GM21576 (cell line): ENCODE measurements around the gene KCNK16.
"Not testable (repeated sequence)": the region's sequence is repeated elsewhere in the genome, so short reads cannot be mapped to it uniquely, and the experiment has no call there.

Experiments
- ATAC-seq: cut with Tn5 transposase; IDR thresholded peaks from one replicate; pipeline ENCODE4 v1.9.1; 2021; ENCODE audit warnings: mild to moderate bottlenecking, moderate library complexity; ENCODE audit not compliant: unreplicated experiment

Gene KCNK16

DNA sequence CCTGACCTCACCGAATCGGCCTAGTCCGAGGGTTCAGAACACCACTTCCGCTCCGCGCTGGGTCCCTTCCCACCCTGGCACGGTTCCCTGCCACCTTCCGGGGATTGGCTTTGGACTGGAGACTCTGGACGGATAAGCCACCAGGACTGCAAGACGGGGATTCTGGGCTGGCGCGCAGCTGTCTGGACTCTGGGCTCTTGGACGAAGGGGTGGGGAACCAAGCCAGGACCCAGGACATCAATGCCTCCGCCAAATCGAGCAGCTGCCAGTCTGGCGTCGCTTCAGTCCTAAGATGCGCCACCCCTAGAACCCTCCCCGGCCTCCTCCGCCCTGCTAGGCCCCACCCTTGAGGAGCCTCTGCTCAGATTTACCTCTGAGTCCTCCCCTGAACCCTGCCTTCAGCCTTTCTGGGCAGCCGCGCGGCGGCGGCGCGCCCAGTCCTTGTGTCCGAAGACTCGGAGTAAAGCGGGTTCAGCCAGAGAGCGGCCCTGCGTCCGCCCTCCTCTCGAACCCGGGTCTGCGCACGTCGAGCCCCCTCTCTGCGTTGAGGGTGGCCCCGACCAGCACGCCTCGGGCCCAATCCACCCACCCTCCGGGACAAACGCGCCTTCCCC is 9.5 kb downstream of the KCNK16 start:
- ATAC-seq: no peak

DNA sequence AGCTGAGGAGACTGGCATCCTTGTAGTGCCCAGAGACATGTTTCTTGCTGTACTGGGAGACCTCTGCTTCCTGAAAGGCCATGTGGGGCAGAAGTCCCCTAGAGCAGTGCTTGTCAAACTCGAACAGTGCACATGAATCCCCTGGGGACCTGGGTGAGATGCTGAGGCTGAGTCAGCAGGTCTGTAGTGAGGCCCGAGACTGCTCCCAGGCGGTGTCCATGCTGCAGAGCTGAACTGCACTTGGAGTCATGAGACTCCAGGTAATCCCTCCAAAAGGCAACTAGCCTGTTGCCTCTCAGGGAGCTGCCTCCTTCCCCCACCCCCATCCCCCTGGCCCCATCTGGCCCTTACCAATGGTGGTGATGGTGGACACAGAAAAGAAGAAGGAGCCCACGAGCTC is 12.0 kb downstream of the KCNK16 start:
- ATAC-seq: no peak

DNA sequence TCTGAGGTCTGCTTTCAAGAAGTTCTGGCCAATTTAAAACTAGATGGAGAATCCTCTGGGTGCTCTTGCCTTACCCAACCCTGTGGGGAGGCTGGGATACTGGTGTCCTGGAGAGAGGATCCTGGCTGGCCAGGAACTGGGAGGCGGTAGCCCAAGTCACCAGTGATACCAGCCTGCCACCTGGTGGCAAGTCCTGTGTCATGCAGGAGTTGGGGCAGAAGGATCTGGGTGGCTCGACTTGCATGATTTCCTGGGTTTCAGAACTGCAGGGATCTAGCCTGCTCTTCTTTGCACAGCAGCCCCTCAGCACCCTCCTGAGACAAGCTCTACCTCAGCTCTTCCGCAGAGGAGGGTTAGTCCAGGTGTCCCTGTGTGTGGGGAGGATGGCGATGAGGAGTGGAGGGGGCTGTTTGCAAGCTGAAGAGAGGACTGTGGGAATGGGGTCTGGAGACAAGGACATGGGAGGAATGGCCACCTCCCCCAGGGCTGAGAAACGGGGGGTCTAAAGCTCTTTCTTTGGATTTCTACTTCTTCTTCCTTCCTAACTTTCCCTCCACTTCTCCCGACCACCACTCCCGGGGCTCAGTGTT is 12.5 kb downstream of the KCNK16 start:
- no peak for ATAC-seq

DNA sequence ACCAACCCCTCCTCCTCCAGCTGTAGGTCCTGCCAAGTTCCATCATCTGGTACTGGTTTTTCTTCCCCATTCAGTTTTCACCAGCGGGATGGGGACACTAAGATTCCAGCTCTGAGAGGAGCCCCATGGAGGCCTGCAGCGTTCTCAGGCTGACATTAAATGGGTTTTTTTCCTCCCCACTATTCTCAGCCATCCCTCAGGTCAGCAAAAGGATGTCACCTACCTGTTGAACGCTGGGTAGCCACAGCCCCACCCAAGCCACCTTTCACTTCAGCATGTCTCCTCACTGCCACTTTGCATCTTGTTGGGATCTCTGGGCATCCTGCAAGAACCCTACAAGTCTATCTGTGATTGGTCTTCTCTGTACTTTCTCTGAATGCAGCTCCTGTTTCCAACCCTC is 15.0 kb downstream of the KCNK16 start:
- no peak for ATAC-seq

DNA sequence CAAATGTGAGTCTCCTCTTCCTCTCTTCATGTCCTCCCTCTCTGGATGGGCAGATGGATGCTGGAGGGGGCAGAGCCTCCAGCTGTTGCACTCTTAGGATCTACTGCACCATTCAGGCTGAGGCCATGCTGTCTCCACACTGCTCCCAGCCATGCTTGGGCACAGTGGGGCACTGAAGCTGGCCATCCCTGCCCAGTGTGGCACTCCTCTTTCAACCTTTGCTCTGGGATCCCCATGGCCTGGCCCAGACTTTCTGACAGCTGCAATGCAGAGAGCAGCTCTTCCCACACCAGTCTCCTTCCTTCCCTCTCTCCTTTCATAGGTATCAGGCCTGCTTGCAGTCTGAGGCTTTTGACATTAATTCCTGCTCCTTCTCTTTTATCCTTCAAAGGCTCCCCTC is 17.6 kb downstream of the KCNK16 start:
- no peak for ATAC-seq

DNA sequence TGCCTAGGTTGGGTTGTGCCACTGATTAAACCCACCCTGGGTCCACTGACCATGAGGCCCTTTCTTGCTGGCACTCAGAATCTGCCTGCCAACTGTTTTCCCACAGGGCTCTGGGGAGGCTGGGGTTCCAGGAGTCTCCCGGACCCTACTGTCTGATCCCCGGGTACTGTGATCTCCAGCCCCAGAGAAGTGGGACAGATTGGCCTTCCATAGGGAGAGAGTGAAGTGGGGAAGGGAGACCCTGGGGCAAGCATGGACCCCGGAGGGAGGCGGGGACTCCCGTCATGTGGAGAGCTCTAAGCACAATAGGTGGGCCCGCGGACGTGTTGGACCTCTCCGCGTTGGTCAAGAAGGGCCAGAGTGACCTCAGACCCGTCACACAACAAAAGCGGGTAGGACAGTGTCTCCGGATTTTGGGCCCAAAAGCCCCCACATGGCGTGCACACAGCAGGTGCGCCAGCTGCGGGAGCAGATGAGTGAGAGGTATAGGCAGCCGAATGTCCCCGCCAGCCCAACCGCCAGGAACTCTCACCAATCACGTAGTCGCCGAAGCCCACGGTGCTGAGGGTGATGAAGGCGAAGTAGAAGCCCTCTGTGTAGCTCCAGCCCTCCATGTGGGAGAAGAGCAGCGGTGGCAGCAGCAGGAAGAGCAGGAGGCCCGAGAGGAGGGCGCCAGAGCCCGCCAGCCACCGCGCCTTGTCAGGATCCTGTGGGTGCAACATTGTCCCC is 18.9 kb downstream of the KCNK16 start:
- no peak for ATAC-seq

DNA sequence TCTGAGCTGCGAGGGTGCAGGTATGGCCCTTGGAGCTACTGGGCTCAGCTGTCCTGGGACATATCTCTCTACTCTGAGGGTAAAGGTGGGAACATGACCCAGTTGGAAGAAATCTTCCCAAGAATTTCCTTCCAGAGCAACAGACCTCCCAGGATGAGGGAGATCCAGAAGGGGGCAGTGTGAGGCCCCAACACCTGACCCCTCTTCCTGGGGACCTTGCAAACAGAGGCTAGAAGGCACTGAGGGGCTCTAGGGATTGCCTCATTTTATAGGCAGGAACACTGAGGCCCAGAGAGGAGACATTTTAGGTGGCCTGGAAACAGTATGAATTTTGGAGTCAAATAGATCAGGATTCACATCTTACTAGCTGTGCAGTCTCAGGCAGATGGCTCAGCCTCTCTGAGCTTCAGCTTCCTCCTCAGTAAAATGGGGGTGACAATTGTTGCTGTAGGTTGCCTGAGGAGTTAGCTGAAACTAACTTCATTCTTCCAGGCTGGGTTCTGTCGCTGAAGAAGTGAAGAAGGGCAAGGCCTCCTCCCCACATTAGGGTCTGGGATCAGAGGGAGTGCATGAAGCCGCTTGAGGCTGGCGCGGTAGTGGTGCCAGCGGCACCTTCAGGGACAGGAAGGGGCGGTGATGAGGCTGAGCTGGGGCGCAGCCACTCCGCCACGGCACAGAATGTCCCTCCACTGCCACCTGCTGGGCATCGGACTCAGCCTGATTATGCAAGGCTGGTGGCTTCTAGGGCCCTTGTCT is 19.7 kb downstream of the KCNK16 start:
- peak; percentile 71 for ATAC-seq

DNA sequence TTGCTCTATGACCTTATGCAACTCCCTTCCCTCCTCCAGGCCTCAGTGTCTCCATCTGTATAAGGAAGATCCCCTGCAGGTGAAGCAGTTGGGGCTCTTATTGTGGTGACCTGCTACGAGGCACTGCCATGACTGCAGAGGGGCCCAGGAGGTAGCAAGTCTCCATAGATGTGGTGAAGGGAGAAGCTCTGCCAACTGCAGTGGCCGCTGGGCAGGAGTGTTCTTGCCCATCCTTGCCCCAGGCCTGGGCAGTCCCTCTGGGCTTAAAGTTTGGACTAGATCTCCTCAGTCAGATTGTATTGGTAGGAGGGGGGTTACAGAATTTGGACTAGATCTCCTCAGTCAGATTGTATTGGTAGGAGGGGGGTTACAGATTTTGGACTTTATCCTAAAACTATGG is 20.5 kb downstream of the KCNK16 start:
- no peak for ATAC-seq

DNA sequence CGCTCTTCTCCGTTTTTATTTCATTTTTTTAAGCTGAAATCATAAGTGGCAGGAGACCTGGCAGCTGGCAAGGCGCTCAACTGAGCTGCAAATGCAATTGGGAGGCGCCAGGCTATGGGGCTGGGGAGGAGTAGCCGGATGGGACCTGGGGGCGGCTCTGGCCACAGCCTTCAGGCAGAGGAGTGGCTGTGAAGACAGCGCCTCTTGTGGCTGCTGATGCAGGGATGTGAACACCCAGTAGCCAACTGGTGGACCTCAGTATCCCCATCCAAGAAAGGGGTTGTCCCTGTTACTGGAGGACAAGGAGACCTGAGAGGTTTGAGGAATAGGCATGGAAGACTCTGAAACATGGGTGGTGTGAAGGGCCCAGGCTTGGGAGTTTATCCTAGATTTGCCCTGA is 20.9 kb downstream of the KCNK16 start:
- ATAC-seq: no peak

DNA sequence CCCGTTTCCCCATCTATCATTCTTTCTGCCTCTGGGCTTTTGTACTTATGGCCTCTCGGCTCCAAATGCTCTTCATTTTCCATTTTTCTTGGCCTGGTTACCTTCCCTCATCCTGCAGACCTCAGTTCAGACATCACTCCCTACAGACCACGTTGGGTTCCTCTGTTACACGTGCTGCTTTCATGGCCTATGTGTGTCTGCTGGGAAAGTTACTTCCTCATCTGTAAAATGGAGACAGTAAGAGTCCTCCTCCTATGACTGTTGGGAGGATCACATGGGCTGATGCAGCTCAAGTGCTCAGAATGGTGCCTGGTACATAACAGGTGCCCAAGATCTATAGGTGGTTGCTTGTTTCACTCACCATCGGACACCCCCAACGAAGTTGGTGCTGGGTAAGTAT is 21.8 kb downstream of the KCNK16 start:
- ATAC-seq: no peak

DNA sequence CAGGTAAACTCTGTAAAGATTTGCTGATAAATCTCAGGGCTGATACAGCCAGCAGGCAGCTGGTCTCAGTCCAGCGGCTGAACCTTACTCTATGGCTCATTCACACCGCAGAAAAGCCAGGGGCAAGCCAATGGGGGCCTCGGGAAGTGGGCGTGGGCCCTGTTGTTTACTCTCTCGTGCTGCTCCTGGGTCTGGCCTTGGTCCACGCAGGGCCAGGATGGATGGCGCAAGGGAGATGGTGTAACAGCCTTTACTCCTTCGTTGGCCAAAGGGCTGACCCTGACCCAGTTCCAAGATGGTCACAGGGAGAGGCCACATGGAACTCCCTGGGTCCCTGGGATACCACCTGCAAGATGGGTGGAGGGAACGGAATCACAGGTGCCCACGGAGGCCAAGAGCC is 24.4 kb downstream of the KCNK16 start:
- no peak for ATAC-seq

DNA sequence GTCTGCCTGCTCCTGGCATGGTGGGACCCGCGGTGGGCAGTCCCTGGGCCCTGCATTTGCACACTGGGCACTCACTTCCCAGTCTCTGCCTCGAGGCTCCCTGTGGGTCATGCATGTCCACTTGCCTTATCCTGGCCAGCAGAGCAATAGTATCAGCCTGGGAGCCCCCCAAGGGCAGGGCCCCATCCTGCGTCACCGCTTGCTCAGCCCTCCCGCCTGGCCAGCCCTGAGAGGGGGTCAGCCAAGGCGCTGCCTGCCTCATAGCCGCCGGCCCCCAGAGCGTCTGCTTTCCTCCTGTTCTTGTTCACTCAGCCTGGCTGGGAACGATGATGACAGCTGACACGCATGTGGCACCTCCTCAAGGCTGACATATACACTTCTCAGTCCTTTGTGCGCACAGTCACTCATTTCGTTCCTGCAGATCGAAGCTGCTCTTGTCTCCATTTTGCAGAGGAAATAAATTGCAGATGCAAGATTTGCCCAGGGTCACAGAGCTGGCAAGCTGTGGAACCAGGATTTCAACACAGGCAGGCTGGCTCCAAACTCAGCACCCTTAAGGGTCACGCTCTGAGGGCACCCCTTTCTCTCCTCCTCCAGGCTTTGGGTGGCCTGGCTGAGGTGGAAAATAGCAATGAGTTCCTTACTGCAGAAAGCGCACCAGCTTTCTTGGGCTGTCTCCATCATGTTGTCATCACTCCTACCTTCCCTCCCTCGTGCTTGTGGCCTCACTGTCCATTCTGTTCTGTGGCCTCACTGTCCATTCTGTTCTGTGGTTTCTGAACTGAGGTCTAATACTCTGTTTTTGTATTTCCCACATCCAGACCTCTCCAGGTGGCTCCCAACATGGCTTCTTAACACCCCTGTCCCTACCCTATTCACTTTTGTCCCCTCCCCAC is 25.5 kb downstream of the KCNK16 start:
- ATAC-seq: no peak

DNA sequence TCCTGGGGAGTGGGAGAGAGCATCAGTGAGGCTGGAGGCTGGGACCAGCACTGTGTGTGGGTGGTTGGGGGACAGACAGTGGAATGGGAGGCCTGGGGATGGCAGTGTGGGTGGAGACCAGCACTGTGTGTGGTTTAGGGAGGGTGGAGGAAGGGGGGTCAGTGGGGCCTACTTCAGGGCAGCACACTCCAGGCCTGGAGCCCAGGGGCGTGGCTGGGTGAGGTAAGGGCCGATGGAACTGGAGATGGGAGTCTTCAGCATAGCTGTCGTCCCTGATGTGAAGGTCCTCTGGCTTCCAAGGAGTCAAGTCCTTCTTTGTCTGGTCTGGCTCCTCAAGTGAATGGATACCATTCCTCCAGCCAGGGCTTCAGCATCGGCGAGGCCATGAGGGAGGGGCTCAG is 26.9 kb downstream of the KCNK16 start:
- ATAC-seq: no peak

DNA sequence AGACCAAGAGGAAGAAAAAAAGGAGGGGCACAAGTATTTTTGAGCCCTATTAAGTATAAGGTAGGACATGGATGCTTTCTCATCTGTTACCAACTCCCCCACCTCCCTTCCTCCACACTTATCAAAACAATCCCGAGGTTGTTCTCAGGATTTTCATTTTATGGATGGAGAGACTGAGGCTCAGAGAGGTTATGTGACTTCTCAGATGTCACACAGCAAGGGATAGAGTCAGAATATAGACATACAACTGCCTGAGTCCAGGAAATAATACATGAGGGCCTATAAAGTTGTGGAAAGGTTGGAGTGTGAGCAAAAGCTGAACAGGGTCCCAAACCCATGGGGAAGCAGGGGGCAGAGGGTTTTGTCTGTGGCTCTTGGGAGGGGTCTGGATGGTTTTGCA is 27.6 kb downstream of the KCNK16 start:
- no peak for ATAC-seq

DNA sequence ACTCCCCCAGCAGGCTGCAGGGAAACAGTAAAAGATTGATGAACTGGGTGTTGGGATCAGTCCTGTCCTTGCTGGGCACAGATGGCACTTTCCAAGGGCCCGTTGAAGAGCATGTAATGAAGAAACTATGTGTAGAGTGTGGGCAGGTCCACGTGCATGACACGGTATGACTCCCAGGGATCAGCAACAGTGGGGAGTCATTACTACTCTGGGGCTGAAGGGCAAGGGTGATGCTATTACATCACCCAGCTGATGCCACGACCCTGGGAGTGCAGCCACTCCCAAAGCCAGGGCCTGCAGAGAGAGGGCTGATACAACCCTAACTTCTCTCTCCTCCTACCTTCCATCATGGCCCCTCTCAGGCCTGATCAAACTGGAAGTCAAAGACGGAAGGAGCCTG is 28.4 kb downstream of the KCNK16 start:
- no peak for ATAC-seq

DNA sequence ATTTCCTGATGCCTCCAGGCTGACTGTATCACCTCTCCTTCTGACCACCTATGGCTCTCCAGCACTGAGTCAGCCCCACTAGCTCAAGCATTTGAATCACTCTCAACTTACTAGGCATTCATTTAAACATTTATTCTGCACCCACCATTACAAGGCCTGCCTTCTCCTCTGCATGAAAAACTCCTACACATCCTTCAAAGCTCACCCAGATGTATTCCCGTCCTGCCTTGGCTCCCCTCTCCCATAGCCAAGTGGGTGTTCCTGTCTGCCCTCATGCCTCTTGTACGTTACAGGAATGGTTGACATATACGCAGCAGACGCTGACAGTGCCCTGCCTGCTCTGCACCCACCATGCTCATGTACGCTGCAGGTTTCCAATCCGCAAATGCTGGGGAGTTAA is 29.9 kb downstream of the KCNK16 start:
- no peak for ATAC-seq

DNA sequence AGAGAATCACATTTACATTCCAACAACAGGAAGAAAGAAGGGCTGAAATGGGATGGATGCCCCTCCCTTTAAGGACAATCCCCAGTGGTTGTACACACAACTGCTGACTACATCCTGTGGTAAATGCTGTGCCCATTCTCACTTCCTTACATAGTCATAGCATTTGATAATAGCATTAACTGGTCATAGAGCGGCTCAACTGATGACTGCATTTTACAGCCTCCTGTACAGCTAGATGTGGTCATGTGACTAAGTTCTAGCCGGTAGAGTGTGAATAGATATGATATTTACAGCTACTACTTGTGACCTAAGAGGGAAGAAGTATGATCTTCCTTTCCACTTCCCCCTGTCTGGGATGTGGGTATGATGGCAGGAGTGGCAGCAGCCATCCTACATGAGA is 33.0 kb downstream of the KCNK16 start:
- ATAC-seq: no peak

DNA sequence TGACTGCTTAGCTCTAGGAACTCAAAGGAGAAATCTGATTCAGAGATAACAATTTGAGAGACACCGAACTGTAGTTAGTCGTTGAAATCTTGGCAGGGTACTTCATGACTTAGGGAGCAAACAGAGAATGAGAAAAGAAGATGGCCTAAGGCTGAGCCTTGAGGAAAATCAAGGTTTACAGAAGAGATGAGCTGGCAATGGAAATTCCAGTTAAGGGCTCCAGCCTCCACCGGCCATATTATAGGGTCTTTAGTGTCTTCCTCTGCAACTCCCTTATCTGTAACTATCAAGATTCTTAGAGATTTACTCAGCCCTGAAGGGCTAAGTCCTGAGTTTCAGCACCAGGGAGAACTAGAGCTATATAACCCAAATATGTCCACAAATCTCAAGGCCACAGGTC is 34.9 kb downstream of the KCNK16 start:
- no peak for ATAC-seq

DNA sequence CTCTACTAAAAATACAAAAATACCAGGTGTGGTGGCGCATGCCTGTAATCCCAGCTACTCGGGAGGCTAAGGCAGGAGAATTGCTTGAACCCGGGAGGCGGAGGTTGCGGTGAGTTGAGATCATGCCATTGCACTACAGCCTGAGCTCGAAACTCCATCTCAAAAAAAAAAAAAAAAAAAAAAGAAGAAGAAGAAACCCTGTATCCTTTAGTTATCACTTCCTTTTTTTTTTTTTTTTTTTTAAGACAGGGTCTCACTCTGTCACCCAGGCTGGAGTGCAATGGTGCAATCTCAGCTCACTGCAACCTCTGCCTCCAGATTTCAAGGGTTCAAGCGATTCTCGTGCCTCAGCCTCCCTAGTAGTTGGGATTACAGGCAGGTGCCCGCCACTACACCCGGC is 35.9 kb downstream of the KCNK16 start:
- ATAC-seq: not testable (repeated sequence)

DNA sequence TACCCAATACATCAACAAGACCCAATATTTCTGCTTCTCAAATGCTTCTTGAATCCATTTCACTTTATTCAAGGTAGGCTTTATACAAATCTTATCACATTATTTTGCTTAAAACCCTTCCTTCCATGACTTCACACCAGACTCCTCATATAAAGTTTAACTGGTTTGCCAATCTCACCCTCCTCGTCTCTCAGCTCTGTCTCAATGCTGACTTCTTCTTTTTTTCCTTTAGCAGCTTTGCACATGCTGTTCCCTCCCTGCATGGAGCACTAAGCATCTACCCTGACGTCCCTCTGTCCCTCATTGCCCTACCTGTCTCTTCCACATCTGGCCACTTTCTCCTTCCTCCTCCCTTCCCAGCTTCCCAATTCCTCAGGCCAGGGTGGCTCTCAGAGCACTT is 39.7 kb downstream of the KCNK16 start:
- no peak for ATAC-seq
